ENCODE data around the gene ZNF419.
A peak's percentile ranks its signal among the peaks of the same experiment; 100 is the strongest.
"Not testable (repeated sequence)": the region's sequence is repeated elsewhere in the genome, so short reads cannot be mapped to it uniquely, and the experiment has no call there.

ZNF419 gene

GRCh38 chr19:57487477-57488298, at the start of gene ZNF419:
ZNF419 (plus strand) TSS chr19:57487750; CDS start chr19:57487951, 201 bp downstream.
- DNase-seq: peak; percentile 67 to 77

DNA sequence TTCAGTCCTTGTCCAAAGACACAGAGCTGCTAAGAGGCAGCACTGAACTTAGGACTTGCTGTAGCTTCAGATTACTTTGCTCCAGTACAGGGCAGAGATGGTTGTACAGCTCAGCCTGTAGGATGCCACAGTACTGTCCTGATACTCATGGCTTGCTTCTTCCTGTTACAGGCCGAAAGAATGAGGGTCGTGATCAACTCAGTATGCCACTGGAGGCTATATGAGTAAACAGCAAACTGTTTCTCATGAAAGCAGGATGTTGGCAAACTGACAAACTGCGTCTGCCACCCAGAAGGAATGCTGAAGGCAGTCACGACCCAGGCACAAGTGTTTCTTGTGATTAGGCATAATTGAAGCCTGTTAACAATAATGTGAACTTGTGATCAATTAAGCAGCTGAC, 49.6 kb upstream of the ZNF419 start:
- no peak for DNase-seq

DNA sequence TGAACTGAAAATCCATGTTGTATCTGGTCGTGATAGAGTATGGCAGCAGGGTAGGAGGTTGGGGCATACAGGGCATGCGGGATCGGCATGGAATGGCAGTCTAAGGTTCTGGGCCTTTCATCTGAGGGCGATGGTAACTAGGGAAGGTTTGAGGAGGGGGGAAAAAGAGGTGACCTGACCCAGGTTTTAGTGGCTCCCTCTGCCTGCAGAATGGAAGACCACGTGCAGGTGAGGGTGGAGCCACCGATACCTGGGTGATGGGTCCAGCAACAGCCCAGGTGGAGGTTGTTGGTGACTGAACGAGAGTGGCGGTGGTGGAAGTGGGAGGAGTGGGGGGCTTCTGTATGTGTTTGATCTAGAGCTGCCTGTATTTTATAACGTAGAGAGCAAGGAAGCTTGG, 48.6 kb upstream of the ZNF419 start:
- DNase-seq: no peak

DNA sequence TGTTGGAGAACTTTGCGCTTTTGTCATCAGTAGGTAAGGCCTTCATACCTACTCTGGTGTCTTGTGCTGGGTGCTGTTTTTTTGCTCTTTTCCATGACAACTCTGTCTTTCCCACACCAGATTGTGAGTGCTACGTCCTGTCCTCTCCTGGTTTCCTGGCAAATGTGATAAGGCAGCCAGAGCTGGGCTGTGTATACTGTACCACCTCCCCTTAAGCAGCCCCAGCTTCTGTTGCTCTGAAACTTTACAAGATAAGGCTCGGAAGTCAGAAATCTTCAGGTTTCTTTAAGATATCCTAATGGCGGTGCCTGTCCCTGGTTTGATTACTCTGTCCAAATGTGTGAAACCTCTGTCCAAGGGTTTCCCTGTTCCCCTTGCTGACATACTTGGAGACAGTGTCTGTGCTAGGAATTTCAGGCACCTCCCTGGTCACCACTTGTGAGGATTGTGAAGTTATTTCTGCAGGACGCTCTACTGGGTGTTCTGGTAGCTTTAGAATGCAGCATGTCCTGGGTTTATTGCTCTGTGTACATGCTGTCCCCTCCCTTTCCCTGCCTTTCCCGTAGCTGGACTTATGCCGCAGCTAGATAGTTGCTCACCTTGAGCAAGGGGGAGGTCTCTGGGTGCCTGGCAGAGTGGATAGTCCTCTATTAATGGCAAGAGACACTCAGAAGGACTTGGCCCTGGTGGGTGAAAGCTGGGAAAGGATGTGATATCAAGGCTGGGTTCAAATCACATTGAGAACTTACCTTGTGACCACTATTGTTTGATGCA, 45.4 kb upstream of the ZNF419 start:
- DNase-seq: no peak

DNA sequence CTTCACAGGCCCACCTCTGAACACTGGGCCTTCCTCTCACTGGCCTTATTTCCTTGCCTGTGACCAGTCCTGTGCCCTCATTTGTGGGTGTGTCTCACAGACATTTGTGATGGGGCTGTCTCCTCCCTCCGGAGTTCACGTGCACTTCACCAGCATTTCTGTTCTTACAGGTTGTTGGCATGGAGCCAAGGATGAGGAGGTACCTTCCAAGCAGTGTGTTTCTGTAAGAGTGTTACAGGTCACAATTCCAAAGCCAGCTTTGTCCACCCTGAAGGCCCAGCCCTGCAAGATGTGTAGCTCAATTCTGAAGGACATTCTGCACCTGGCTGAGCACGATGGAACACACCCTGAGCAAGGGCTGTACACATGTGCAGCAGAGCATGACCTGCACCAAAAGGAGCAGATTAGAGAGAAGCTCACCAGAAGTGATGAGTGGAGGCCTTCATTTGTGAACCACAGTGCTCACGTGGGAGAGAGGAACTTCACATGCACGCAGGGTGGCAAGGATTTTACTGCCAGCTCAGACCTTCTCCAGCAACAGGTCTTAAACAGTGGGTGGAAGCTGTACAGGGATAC, 44.3 kb upstream of the ZNF419 start:
- DNase-seq: no peak

DNA sequence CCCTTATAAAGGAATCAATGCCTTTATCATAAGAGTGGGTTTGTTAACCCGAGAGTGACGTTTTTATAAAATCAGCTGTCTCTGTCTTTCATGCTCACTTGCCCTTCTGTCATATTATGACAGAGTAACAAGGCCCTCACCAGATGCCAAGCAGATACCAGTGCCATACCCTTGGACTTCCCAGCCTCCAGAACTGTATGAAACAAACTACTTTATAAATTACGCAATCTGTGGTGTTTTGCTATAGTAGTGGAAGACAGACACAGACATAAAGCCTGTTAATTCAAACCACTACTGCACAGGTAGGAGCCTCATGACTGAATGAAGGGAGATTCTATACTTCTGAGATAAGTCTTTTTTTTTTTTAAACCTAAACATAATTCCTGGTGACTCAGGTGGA, 35.2 kb upstream of the ZNF419 start:
- DNase-seq: no peak

DNA sequence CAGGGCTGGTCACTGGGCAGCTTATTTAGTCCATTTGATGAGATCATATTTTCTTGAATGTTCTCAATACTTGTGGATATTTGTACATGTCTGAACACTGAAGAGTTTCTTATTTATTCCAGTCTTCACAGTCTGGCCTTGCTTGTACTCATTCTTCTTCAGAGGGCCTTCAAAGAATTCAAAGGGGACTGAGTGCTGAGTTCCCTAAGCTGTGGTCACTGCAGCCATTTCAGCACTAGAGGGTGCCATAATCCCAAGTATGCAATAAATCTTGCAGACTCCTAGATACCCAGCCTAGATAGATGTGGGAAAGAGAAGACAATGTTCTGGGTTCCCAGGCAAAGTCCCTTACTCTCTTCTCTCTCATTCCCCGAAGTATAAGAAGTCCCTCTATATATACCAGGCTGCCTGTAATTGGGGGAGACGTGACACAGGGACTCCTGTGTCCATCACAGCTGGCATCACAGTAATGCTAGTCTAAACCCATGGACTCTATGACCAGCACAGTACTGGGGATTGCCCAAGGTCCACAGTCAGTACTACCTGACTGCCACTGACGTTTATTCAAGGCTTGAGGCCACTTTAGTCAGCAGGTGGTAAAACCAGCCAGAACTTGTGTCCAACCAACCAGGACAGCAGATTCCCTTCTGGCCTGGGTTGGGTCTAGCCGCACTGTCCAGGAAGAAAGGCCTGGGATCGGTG, 21.7 kb upstream of the ZNF419 start:
- DNase-seq: peak; percentile 62 to 78

GRCh38 chr19:57466489-57466888, 21.1 kb upstream of the ZNF419 start:
- DNase-seq: no peak

DNA sequence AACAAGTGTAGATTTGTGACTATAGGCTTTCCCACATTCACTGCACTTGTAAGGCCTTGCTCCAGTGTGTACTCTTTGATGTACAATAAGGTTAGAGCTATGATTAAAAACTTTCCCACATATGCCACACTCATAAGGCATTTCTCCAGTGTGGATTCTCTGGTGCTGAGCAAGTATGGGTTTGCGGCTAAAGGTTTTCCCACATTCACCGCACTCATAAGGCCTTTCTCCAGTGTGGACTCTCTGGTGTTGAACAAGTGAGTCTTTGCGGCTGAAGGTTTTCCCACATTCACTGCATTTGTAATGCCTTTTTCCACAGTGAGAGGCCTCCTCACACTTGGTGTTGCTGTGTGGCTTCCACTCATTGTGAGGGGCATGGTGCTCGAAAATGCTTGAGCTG, 13.9 kb upstream of the ZNF419 start:
- no peak for DNase-seq

DNA sequence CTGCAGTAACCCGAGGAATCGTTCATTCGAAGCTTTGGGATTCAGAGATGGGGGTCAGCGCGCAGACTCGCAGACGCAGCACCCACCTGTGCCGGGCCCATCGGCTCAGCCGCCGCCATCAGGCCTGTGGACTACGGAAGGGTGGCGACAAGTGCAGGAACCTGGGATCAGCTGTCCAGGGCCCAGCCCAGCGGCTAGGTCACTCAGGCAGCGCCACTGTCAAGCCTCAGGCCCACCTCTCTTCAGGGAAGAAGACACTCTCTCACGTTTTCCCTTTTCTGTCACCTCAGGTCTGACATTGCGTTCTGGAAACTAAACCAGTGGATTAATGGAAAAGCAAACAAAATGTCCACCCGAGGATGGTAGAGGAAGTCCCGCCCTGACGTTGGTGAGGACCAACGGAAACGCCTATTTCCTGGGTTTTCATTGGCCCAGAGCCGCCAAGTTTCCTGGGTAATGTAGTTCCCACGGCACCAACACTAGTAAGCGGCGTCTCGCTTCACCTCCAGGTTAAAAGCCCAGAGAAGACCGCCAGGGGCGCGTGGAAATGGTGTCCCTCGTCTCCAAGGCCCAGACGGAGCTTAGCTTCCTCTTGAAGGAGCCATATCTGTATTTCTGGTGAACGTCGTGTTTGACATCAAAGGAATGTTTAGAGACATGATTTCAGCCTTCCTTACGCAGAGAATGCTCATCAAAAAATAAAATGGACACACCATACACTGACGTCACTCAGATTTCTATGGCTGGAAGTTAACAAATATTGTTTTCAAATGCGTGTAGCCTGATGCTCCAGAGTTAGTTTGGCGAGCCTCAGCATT, 10.2 kb upstream of the ZNF419 start, which contains the start of gene ZNF772:
TSS of gene ZNF772 (minus strand) at position 376 of the 818 bp plus-strand sequence. CDS start at position 119, 257 bp downstream.
- peak; percentile 77 to 82 for DNase-seq

- DNase-seq: not testable (repeated sequence)
These were observed 722 bp downstream of the ZNF419 start for GRCh38 chr19:57488299-57488644.

DNA sequence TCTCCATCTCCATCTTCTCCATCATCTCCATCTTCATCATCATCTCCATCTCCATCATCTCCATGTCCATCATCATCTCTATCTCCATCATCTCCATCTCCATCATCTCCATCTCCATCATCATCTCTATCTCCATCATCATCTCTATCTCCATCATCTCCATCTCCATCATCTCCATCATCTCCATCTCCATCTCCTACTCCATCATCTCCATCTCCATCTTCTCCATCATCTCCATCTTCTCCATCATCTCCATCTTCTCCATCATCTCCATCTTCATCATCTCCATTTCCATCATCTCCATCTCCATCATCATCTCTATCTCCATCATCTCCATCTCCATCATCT, 11.8 kb downstream of the ZNF419 start:
- not testable (repeated sequence) for DNase-seq

- peak; percentile 83 to 84 for DNase-seq
These were observed 12.3 kb downstream of the ZNF419 start, which contains the start of gene ZNF773 for GRCh38 chr19:57499680-57500395. ZNF773 (plus strand) TSS chr19:57499938; CDS start chr19:57500081, 143 bp downstream.

- peak in 1 of 2 experiments; percentile 8 for DNase-seq
These were observed 12.8 kb downstream of the ZNF419 start for GRCh38 chr19:57500400-57500799.

DNA sequence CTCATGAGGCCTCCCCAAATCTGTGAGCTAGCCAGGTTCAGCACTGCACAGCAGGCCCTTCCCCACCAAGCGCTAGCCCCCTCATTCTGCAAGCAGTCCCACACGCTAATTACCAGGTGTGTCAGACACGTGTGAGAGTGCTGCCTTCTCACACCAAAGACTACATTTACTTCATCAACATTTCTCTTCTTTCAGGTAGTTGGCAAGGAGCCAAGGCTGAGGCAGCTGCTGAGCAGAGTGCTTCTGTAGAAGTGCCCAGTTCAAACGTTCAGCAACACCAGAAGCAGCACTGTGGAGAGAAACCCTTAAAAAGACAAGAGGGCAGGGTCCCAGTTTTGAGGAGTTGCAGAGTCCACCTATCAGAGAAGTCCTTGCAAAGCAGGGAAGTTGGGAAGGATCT, 18.6 kb downstream of the ZNF419 start:
- DNase-seq: no peak

DNA sequence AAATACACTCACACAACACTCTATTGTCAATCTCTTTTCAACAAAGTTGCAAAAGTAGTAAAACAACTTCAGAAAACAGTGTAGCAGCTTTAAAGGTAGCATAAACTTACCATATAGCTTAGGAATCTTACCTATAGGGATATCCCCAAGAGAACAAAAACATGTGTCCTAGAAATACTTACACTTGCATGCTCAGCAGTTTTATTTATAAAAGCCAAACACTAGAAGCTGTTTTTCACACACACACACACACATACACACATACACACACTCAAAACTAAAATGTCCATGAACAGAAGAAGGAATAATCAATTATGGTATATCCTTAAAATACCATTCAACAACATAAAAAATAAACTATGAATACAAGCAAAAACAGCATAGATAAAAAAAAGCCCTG, 23.9 kb downstream of the ZNF419 start:
- DNase-seq: no peak

GRCh38 chr19:57512845-57513244, 25.3 kb downstream of the ZNF419 start:
- no peak for DNase-seq

DNA sequence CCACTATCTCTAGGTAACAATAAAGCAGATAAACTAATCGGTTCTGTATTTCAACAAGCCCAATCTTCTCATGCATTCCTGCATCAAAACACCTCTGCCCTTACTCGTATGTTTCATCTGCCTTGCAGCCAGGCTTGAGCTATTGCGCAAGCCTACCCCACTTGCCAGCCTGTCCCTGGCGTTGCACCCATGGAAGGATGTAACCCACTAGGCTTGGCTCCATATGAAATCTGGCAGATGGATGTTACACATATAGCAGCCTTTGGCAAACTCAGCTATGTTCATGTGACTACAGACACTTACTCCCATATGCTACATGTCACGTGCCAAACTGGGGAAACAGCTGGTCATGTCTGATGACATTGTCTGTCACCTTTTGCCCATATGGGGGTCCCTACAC, 27.7 kb downstream of the ZNF419 start:
- DNase-seq: no peak

- DNase-seq: not testable (repeated sequence)
These were observed 30.5 kb downstream of the ZNF419 start for GRCh38 chr19:57518021-57518420.

- DNase-seq: peak; percentile 74 to 83
These were observed 39.8 kb downstream of the ZNF419 start, which contains the start of gene ZNF549 for GRCh38 chr19:57527136-57527881. ZNF549 (plus strand) TSS chr19:57527356; CDS start chr19:57527574, 218 bp downstream.

Measured in AML-193 (cell line).